ENCODE measurements around the gene ATG7. TPM values are rescaled to one million over a fixed set of nuclear protein-coding genes. Genes with fewer than 3 reads are reported as not detected.

The ATG7 gene
- polyA plus RNA-seq, 2 of the 4 experiments (the other 2 are of a cell fraction) = 27.2 to 41.2 TPM

DNA sequence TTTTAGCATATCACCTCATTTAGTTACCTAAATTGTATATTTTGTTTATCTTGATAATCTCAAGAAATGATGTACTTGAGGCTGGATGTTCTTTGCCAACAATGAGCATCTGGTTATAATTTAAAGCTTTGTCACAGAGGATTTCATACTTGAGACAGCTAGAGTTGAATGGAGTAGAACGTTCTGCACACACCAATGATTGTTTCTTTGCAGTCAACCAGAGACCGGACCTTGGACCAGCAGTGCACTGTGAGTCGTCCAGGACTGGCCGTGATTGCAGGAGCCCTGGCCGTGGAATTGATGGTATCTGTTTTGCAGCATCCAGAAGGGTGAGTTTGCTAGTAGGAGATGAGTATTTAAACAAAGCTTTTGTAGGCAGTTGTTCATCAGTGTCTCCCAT, 90.4 kb downstream of the ATG7 start:
- FAIRE-seq = no peak
- H3K4me2 ChIP-seq = no peak overlapping the region
- H3K4me3 ChIP-seq = no peak overlapping the region
- H3K27ac ChIP-seq = no peak overlapping the region
- ChIA-PET CTCF (interaction anchor here (1.0 to 3.4 kb wide), 4 partner anchors 17 to 434 kb away, joined by 3 to 13 read pairs (median 3); no protein-coding TSS in a partner anchor), POLR2A (no interaction called here)
- no peak for DNase-seq (ENCODE audit: low read depth in 1 of 2, low spot score in 1 of 2)
- no peaks in the 10 kb centered on the region for H3K9me3 ChIP-seq
- TF ChIP-seq RARB (CRISPR knock-in tag; IDR thresholded peaks at IDR 0.05) = no peak
- TF ChIP-seq FOSB (CRISPR knock-in tag; IDR thresholded peaks at IDR 0.05) = no peak
- no peak for TF ChIP-seq HDAC2 (IDR thresholded peaks at IDR 0.05)
- TF ChIP-seq ZFP36 (IDR thresholded peaks at IDR 0.05; ENCODE audit: borderline replicate concordance, partially characterized antibody) = no peak
- no peak for TF ChIP-seq GATA3 (IDR thresholded peaks at IDR 0.05; ENCODE audit: borderline replicate concordance)
- no peak for TF ChIP-seq RFX5 (IDR thresholded peaks at IDR 0.05)
- TF ChIP-seq TP53 (CRISPR knock-in tag; IDR thresholded peaks at IDR 0.05) = no peak
- TF ChIP-seq, protein P1, sequence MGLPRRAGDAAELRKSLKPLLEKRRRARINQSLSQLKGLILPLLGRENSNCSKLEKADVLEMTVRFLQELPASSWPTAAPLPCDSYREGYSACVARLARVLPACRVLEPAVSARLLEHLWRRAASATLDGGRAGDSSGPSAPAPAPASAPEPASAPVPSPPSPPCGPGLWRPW (IDR thresholded peaks at IDR 0.05) = no peak
- TF ChIP-seq KDM1A (IDR thresholded peaks at IDR 0.05; ENCODE audit: low read depth) = no peak
- TF ChIP-seq RNF2 (IDR thresholded peaks at IDR 0.05; ENCODE audit: borderline replicate concordance, low read depth) = no peak
- TF ChIP-seq, protein P2, sequence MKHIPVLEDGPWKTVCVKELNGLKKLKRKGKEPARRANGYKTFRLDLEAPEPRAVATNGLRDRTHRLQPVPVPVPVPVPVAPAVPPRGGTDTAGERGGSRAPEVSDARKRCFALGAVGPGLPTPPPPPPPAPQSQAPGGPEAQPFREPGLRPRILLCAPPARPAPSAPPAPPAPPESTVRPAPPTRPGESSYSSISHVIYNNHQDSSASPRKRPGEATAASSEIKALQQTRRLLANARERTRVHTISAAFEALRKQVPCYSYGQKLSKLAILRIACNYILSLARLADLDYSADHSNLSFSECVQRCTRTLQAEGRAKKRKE (CRISPR knock-in tag; IDR thresholded peaks at IDR 0.05; ENCODE audit: low read depth) = no peak
- TF ChIP-seq SREBF2 (IDR thresholded peaks at IDR 0.05) = no peak
- TF ChIP-seq ZC3H11A (IDR thresholded peaks at IDR 0.05) = no peak
- TF ChIP-seq ZNF302 (CRISPR knock-in tag; IDR thresholded peaks at IDR 0.05) = no peak
- TF ChIP-seq HOXB5 (CRISPR knock-in tag; IDR thresholded peaks at IDR 0.05) = no peak
- TF ChIP-seq, protein P3, sequence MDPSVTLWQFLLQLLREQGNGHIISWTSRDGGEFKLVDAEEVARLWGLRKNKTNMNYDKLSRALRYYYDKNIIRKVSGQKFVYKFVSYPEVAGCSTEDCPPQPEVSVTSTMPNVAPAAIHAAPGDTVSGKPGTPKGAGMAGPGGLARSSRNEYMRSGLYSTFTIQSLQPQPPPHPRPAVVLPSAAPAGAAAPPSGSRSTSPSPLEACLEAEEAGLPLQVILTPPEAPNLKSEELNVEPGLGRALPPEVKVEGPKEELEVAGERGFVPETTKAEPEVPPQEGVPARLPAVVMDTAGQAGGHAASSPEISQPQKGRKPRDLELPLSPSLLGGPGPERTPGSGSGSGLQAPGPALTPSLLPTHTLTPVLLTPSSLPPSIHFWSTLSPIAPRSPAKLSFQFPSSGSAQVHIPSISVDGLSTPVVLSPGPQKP (IDR thresholded peaks at IDR 0.05; ENCODE audit: low read depth, low read length) = no peak
- TF ChIP-seq MAZ (IDR thresholded peaks at IDR 0.05; ENCODE audit: borderline replicate concordance, low read depth, low read length) = no peak
- 73% methylated on average over 5 of the region's 5 CpGs for WGBS (ENCODE audit: missing lambda C conversion rate)
- peaks cover 6% of the 10 kb centered on the region; the same call in 1 of the 3 replicates for H3K4me1 ChIP-seq
- ATAC-seq = no peak

DNA sequence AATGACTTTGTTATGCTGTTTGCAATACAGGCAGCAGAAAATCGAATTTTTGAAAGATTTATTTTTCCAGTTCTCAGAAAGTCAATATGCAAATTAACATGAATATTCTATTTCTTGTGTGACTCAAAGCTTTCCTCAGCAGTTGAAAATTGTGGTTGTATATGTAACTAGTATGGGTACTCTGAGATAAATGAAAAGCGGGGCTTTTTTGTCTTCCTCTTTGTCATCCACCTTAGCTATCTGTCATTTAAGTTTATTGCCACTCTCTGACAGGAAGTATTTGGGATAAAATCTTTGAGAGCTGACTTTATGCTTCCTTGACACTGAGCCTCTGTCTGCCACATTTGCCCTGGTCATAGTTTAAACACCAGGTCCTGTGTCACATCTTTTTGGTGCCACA, 91.5 kb downstream of the ATG7 start:
- 66% methylated on average over 2 of the region's 2 CpGs for WGBS (ENCODE audit: missing lambda C conversion rate)
- Histone ChIP-seq H3K4me3 (no peak overlapping the region), H3K9me3 (no peaks in the 10 kb centered on the region), H3K4me2 (no peak overlapping the region), H3K27ac (no peak overlapping the region), H3K4me1 (peaks cover 6% of the 10 kb centered on the region; the same call in 1 of the 3 replicates)
- FAIRE-seq (no peak), DNase-seq (ENCODE audit: low read depth in 1 of 2, low spot score in 1 of 2) (no peak), ATAC-seq (no peak)
- ChIA-PET CTCF (interaction anchor here (0.6 to 3.4 kb wide), 5 partner anchors 15 to 1198 kb away, joined by 3 to 13 read pairs (median 3); no protein-coding TSS in a partner anchor), POLR2A (no interaction called here)
- TF ChIP-seq, protein P4, sequence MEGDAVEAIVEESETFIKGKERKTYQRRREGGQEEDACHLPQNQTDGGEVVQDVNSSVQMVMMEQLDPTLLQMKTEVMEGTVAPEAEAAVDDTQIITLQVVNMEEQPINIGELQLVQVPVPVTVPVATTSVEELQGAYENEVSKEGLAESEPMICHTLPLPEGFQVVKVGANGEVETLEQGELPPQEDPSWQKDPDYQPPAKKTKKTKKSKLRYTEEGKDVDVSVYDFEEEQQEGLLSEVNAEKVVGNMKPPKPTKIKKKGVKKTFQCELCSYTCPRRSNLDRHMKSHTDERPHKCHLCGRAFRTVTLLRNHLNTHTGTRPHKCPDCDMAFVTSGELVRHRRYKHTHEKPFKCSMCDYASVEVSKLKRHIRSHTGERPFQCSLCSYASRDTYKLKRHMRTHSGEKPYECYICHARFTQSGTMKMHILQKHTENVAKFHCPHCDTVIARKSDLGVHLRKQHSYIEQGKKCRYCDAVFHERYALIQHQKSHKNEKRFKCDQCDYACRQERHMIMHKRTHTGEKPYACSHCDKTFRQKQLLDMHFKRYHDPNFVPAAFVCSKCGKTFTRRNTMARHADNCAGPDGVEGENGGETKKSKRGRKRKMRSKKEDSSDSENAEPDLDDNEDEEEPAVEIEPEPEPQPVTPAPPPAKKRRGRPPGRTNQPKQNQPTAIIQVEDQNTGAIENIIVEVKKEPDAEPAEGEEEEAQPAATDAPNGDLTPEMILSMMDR (IDR thresholded peaks at IDR 0.05) = no peak
- TF ChIP-seq ZNF302 (CRISPR knock-in tag; IDR thresholded peaks at IDR 0.05) (no peak), NPAS2 (CRISPR knock-in tag; IDR thresholded peaks at IDR 0.05; ENCODE audit: borderline replicate concordance) (no peak), EP300 (IDR thresholded peaks at IDR 0.05) (no peak), RNF2 (IDR thresholded peaks at IDR 0.05; ENCODE audit: borderline replicate concordance, low read depth) (no peak)
- TF ChIP-seq, protein P5, sequence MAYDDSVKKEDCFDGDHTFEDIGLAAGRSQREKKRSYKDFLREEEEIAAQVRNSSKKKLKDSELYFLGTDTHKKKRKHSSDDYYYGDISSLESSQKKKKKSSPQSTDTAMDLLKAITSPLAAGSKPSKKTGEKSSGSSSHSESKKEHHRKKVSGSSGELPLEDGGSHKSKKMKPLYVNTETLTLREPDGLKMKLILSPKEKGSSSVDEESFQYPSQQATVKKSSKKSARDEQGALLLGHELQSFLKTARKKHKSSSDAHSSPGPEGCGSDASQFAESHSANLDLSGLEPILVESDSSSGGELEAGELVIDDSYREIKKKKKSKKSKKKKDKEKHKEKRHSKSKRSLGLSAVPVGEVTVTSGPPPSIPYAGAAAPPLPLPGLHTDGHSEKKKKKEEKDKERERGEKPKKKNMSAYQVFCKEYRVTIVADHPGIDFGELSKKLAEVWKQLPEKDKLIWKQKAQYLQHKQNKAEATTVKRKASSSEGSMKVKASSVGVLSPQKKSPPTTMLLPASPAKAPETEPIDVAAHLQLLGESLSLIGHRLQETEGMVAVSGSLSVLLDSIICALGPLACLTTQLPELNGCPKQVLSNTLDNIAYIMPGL (CRISPR knock-in tag; IDR thresholded peaks at IDR 0.05; ENCODE audit: borderline replicate concordance) = no peak
- TF ChIP-seq, protein P1 (IDR thresholded peaks at IDR 0.05) = no peak
- TF ChIP-seq, protein P6, sequence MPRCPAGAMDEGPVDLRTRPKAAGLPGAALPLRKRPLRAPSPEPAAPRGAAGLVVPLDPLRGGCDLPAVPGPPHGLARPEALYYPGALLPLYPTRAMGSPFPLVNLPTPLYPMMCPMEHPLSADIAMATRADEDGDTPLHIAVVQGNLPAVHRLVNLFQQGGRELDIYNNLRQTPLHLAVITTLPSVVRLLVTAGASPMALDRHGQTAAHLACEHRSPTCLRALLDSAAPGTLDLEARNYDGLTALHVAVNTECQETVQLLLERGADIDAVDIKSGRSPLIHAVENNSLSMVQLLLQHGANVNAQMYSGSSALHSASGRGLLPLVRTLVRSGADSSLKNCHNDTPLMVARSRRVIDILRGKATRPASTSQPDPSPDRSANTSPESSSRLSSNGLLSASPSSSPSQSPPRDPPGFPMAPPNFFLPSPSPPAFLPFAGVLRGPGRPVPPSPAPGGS (IDR thresholded peaks at IDR 0.05) = no peak

Measured in A549 (cell line).